Thymus (tissue), 11 donors: ENCODE results near the gene NAE1. TPM values are rescaled to one million over a fixed set of nuclear protein-coding genes. Genes with fewer than 3 reads are reported as not detected.

Source experiments
- DNase-seq, 9 donors: peaks; one replicate each; pipeline ENCODE4 v3.0.0-alpha.2; 2013; ENCODE audit warnings: low spot score in 9 of 9, low read depth in 6 of 9, missing footprints in 1 of 9
- H3K27ac ChIP-seq, 2 donors: one replicate each; pipeline ENCODE4 v1.5.1; 2013; ENCODE audit warnings: control low read depth in 1 of 2, low read depth in 1 of 2, low read length in 1 of 2, mild to moderate bottlenecking in 1 of 2, moderate library complexity in 1 of 2
- H3K27me3 ChIP-seq, 2 donors: one replicate each; pipeline ENCODE4 v1.5.1; 2013; ENCODE audit warnings: low read length in 1 of 2; ENCODE audit not compliant: control insufficient read depth in 2 of 2, insufficient read depth in 1 of 2
- H3K36me3 ChIP-seq, 2 donors: one replicate each; pipeline ENCODE4 v1.5.1; 2013; ENCODE audit warnings: low read length in 1 of 2, mild to moderate bottlenecking in 1 of 2, moderate library complexity in 1 of 2; ENCODE audit not compliant: control insufficient read depth in 2 of 2, insufficient read depth in 2 of 2
- H3K4me1 ChIP-seq, 2 donors: one replicate each; pipeline ENCODE4 v1.5.1; 2013; ENCODE audit warnings: low read length in 2 of 2; ENCODE audit not compliant: control insufficient read depth in 2 of 2, insufficient read depth in 2 of 2
- H3K4me3 ChIP-seq, 2 donors: one replicate each; pipeline ENCODE4 v1.5.1; 2013; ENCODE audit warnings: low read length in 2 of 2, control low read depth in 1 of 2, mild to moderate bottlenecking in 1 of 2
- H3K9me3 ChIP-seq, 2 donors: one replicate each; pipeline ENCODE4 v1.5.1; 2013; ENCODE audit warnings: low read length in 1 of 2, mild to moderate bottlenecking in 1 of 2; ENCODE audit not compliant: control insufficient read depth in 2 of 2, insufficient read depth in 1 of 2
- WGBS: extraction: QIAGEN DNeasy Blood & Tissue Kit; methylation state at CpG from one replicate; pipeline ENCODE4 v1.1.7; 2013; 5-methylcytosine and 5-hydroxymethylcytosine counted together
- polyA plus RNA-seq: library from polyadenylated mRNA; stranded (reverse); fragments of 200-250 nt; gene quantifications from one replicate; pipeline ENCODE4 v1.2.3, GENCODE V29; 2013
- total RNA-seq: library from RNA; stranded (reverse); fragments of 120-200 nt; gene quantifications from one replicate; pipeline ENCODE4 v1.2.4, GENCODE V29; 2013
- donor health status: healthy.

The NAE1 gene
- total and polyA plus RNA-seq, 2 donors: 55.3 to 70.4 TPM

- 94% methylated on average over 1 of the region's 1 CpG for WGBS
- Histone ChIP-seq H3K36me3 (no peaks in the 10 kb centered on the region), H3K4me1 (no peaks in the 10 kb centered on the region), H3K4me3 (no peak overlapping the region), H3K9me3 (no peaks in the 10 kb centered on the region), H3K27ac (no peak overlapping the region), H3K27me3 (peaks cover 41 to 74% of the 10 kb centered on the region in 2 donors)
- no peak for DNase-seq
These were observed 15.5 kb upstream of the NAE1 start for GRCh38 chr16:66846266-66846665.

GRCh38 chr16:66845791-66846221 lies 15.0 kb upstream of the NAE1 start:
- WGBS: 86% methylated on average over 9 of the region's 9 CpGs
- peaks cover 41 to 77% of the 10 kb centered on the region in 2 donors for H3K27me3 ChIP-seq

GRCh38 chr16:66845080-66845410 lies 14.3 kb upstream of the NAE1 start:
- Histone ChIP-seq H3K4me3 (no peak overlapping the region), H3K27me3 (peaks cover 41 to 77% of the 10 kb centered on the region in 2 donors), H3K36me3 (no peaks in the 10 kb centered on the region), H3K9me3 (no peaks in the 10 kb centered on the region), H3K4me1 (no peaks in the 10 kb centered on the region), H3K27ac (no peak overlapping the region)
- DNase-seq: no peak
- WGBS: 18% methylated on average over 10 of the region's 10 CpGs

More at GRCh38 chr16:66845791-66846221, 15.0 kb upstream of the NAE1 start:
- H3K36me3 ChIP-seq: no peaks in the 10 kb centered on the region
- H3K27ac ChIP-seq: no peak overlapping the region
- no peaks in the 10 kb centered on the region for H3K4me1 ChIP-seq
- no peaks in the 10 kb centered on the region for H3K9me3 ChIP-seq
- no peak for DNase-seq
- H3K4me3 ChIP-seq: no peak overlapping the region

- Histone ChIP-seq H3K36me3 (no peaks in the 10 kb centered on the region), H3K9me3 (no peaks in the 10 kb centered on the region), H3K4me1 (no peaks in the 10 kb centered on the region), H3K27me3 (peaks cover 41 to 75% of the 10 kb centered on the region in 2 donors), H3K27ac (no peak within 1 kb of the TSS), H3K4me3 (peak within 1 kb of the TSS in 1 of 2 donors; percentile 18)
- no peak for DNase-seq
- 3% methylated on average over 79 of the region's 79 CpGs for whole genome bisulfite sequencing
These were observed 13.7 kb upstream of the NAE1 start, which contains the start of gene CA7 for GRCh38 chr16:66844342-66845079. Gene CA7, plus strand, starts transcription at chr16:66844414. Its CDS starts 74 bp downstream, at chr16:66844488.

GRCh38 chr16:66844009-66844341 lies 13.2 kb upstream of the NAE1 start:
- H3K27ac ChIP-seq: no peak overlapping the region
- no peak overlapping the region for H3K4me3 ChIP-seq
- H3K36me3 ChIP-seq: no peaks in the 10 kb centered on the region
- peaks cover 41 to 71% of the 10 kb centered on the region in 2 donors for H3K27me3 ChIP-seq
- no peaks in the 10 kb centered on the region for H3K4me1 ChIP-seq
- DNase-seq: no peak
- H3K9me3 ChIP-seq: no peaks in the 10 kb centered on the region
- WGBS: 25% methylated on average over 14 of the region's 14 CpGs

GRCh38 chr16:66843191-66843590 lies 12.4 kb upstream of the NAE1 start:
- H3K27ac ChIP-seq: no peak overlapping the region
- H3K4me3 ChIP-seq: no peak overlapping the region
- no peak for DNase-seq
- H3K9me3 ChIP-seq: no peaks in the 10 kb centered on the region
- peaks cover 41 to 64% of the 10 kb centered on the region in 2 donors for H3K27me3 ChIP-seq
- 97% methylated on average over 2 of the region's 2 CpGs for WGBS
- H3K4me1 ChIP-seq: no peaks in the 10 kb centered on the region
- no peaks in the 10 kb centered on the region for H3K36me3 ChIP-seq

- Histone ChIP-seq H3K4me3 (no peak overlapping the region), H3K9me3 (no peaks in the 10 kb centered on the region), H3K27ac (no peak overlapping the region), H3K27me3 (peaks cover 41 to 64% of the 10 kb centered on the region in 2 donors), H3K36me3 (no peaks in the 10 kb centered on the region), H3K4me1 (no peaks in the 10 kb centered on the region)
- no peak for DNase-seq
- 95% methylated on average over 7 of the region's 7 CpGs for WGBS
These were observed 12.0 kb upstream of the NAE1 start for GRCh38 chr16:66842765-66843164.

GRCh38 chr16:66841366-66841765 lies 10.6 kb upstream of the NAE1 start:
- Histone ChIP-seq H3K4me3 (no peak overlapping the region), H3K27ac (no peak overlapping the region), H3K4me1 (no peaks in the 10 kb centered on the region), H3K9me3 (no peaks in the 10 kb centered on the region), H3K27me3 (peaks cover 35 to 50% of the 10 kb centered on the region in 2 donors), H3K36me3 (no peaks in the 10 kb centered on the region)
- DNase-seq: no peak
- WGBS: 98% methylated on average over 4 of the region's 4 CpGs

GRCh38 chr16:66840883-66841282 lies 10.1 kb upstream of the NAE1 start:
- DNase-seq: no peak
- Histone ChIP-seq H3K36me3 (no peaks in the 10 kb centered on the region), H3K4me3 (no peak overlapping the region), H3K27ac (no peak overlapping the region), H3K4me1 (no peaks in the 10 kb centered on the region), H3K27me3 (peaks cover 33 to 45% of the 10 kb centered on the region in 2 donors), H3K9me3 (no peaks in the 10 kb centered on the region)
- 60% methylated on average over 3 of the region's 3 CpGs for WGBS
